DND-41 (cell line): Measurements from ENCODE around the gene ZNF511.

Experiments
- CTCF ChIP-seq: IDR thresholded peaks from 2 replicates; pipeline ENCODE4 v1.5.1; 2012; ENCODE audit warnings: borderline replicate concordance, low read length, moderate library complexity, mild to moderate bottlenecking; ENCODE audit not compliant: poor library complexity, severe bottlenecking; ENCODE audit errors: extremely low read depth
- EZH2 ChIP-seq: IDR thresholded peaks from 3 replicates; pipeline ENCODE4 v1.6.1; 2012; ENCODE audit warnings: borderline replicate concordance, low read depth, mild to moderate bottlenecking, moderate library complexity, low read length, inconsistent platforms; ENCODE audit not compliant: severe bottlenecking

DNA sequence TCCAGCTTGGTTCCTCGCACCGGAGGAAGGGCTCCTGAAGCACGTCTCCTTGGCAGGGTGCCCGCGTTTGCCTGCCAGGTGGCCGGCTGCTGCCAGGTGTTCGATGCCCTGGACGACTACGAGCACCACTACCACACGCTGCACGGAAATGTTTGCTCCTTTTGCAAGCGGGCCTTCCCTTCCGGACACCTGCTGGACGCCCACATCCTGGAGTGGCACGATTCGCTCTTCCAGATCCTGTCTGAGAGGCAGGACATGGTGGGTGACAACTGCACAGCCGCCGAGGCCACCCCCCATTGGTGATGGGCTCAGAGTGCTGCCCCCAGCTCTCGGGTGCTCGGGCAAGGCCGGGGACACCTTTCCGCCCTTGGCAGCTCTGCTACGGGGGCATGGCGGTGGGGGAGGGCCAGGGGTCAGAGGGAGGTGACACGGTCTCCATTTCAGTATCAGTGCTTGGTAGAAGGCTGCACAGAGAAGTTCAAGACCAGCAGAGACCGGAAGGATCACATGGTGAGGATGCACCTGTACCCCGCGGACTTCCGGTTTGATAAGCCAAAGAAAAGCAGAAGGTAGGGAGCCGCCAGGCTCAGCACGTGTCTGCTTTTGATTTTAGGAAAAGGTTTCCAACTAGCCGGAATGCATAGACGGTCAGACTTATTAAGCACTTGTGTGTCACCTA is 1.1 kb downstream of the ZNF511 start:
- TF ChIP-seq CTCF (no peak), EZH2 (no peak)
